Fibroblast of gingiva (primary cell): ENCODE data around the gene MPRIP.
A peak's percentile ranks its signal among the peaks of the same experiment; 100 is the strongest.

Experiments used
- DNase-seq: peaks from one replicate; pipeline ENCODE4 v3.0.0-alpha.2; 2011; ENCODE audit warnings: low read depth

Gene MPRIP

GRCh38 chr17:17050346-17051345, 8.4 kb downstream of the MPRIP start:
- DNase-seq = no peak

GRCh38 chr17:17051380-17051779, 9.1 kb downstream of the MPRIP start:
- DNase-seq = no peak

GRCh38 chr17:17051791-17052461, 9.7 kb downstream of the MPRIP start:
- DNase-seq = peak; percentile 74

GRCh38 chr17:17052462-17053221, 10.4 kb downstream of the MPRIP start:
- no peak for DNase-seq

GRCh38 chr17:17053446-17054379, 11.5 kb downstream of the MPRIP start:
- DNase-seq = no peak

- no peak for DNase-seq
Measured at GRCh38 chr17:17054636-17055035, 12.4 kb downstream of the MPRIP start.

- DNase-seq = no peak
Measured at GRCh38 chr17:17055286-17056155, 13.3 kb downstream of the MPRIP start.

GRCh38 chr17:17056156-17056539, 13.9 kb downstream of the MPRIP start:
- DNase-seq = peak; percentile 64

GRCh38 chr17:17057057-17057551, 14.8 kb downstream of the MPRIP start:
- DNase-seq = no peak

- DNase-seq = no peak
Measured at GRCh38 chr17:17058304-17058703, 16.0 kb downstream of the MPRIP start.

GRCh38 chr17:17059301-17059890, 17.1 kb downstream of the MPRIP start:
- DNase-seq = no peak

- no peak for DNase-seq
Measured at GRCh38 chr17:17060001-17060922, 18.0 kb downstream of the MPRIP start.

- no peak for DNase-seq
Measured at GRCh38 chr17:17060930-17061329, 18.7 kb downstream of the MPRIP start.

- DNase-seq = no peak
Measured at GRCh38 chr17:17061516-17061915, 19.3 kb downstream of the MPRIP start.

GRCh38 chr17:17062356-17062755, 20.1 kb downstream of the MPRIP start:
- peak; percentile 55 for DNase-seq

- DNase-seq = no peak
Measured at GRCh38 chr17:17062866-17063265, 20.6 kb downstream of the MPRIP start.

- DNase-seq = peak; percentile 75
Measured at GRCh38 chr17:17063546-17064122, 21.4 kb downstream of the MPRIP start.

- DNase-seq = no peak
Measured at GRCh38 chr17:17064322-17064721, 22.1 kb downstream of the MPRIP start.
